Measurements from ENCODE around the gene EVA1A. TPM values are rescaled to one million over a fixed set of nuclear protein-coding genes. Genes with fewer than 3 reads are reported as not detected.

Gene EVA1A
- polyA plus RNA-seq, 3 donors = not detected

DNA sequence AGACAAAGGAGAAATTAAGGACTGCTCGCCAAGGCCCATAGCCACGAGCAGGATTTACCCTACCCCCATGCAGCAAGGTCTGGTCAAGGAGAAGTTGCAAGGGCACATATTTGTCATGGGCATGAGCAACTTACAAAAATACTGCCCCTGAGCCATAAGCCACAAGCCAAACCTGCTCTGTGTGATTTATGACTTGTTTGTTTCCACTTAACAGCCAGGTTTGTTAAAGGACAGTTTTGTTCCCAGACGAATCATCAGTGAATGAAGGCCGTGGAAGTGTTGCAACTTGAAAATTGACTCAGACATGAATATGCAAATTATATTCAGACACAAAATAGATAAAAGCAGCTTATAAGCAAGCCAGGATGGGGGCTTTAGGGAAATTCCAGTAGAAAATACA is 31.3 kb upstream of the EVA1A start:
- Mint-ChIP-seq H3K27me3 (ENCODE audit: low read depth in 3 of 3) (peaks cover 0 to 4% (median 0%) of the 10 kb centered on the region in 3 donors), H3K4me1 (no peaks in the 10 kb centered on the region), H3K9me3 (peaks cover 0 to 4% (median 3%) of the 10 kb centered on the region in 7 donors), H3K36me3 (no peaks in the 10 kb centered on the region), H3K4me3 (no peak overlapping the region), H3K27ac (no peak overlapping the region)
- TF ChIP-seq, protein P1, sequence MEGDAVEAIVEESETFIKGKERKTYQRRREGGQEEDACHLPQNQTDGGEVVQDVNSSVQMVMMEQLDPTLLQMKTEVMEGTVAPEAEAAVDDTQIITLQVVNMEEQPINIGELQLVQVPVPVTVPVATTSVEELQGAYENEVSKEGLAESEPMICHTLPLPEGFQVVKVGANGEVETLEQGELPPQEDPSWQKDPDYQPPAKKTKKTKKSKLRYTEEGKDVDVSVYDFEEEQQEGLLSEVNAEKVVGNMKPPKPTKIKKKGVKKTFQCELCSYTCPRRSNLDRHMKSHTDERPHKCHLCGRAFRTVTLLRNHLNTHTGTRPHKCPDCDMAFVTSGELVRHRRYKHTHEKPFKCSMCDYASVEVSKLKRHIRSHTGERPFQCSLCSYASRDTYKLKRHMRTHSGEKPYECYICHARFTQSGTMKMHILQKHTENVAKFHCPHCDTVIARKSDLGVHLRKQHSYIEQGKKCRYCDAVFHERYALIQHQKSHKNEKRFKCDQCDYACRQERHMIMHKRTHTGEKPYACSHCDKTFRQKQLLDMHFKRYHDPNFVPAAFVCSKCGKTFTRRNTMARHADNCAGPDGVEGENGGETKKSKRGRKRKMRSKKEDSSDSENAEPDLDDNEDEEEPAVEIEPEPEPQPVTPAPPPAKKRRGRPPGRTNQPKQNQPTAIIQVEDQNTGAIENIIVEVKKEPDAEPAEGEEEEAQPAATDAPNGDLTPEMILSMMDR (IDR thresholded peaks at IDR 0.05) = no peak
- no peak overlapping the region for H3K4me2 ChIP-seq (replicated peaks; ENCODE audit: extremely low read depth, low read length, poor library complexity, severe bottlenecking)
- no peak overlapping the region for H3K9ac ChIP-seq (ENCODE audit: insufficient read depth, low read length, poor library complexity, severe bottlenecking)
- H3K4me1 ChIP-seq (ENCODE audit: control insufficient read depth in 1 of 2, insufficient read depth in 2 of 2, low read length in 2 of 2) = no peaks in the 10 kb centered on the region
- intact Hi-C loops (cut with micrococcal nuclease) = no loop called here
- no peak overlapping the region for H3K27ac ChIP-seq (ENCODE audit: low read depth in 1 of 2, low read length in 2 of 2)
- H2AFZ ChIP-seq (ENCODE audit: insufficient read depth, low read depth, low read length, poor library complexity, severe bottlenecking) = no peak overlapping the region
- WGBS (ENCODE audit: insufficient coverage) = no CpG with 5 or more reads among the region's 4 CpGs
- H3K36me3 ChIP-seq (replicated peaks in 1 of 2; ENCODE audit: control insufficient read depth in 1 of 2, insufficient read depth in 2 of 2, low read length in 2 of 2) = no peaks in the 10 kb centered on the region
- DNase-seq = peak in 1 of 3 donors; percentile 12
- no peaks in the 10 kb centered on the region for H3K9me3 ChIP-seq (replicated peaks in 1 of 2; ENCODE audit: control insufficient read depth in 1 of 2, insufficient read depth in 1 of 2, low read length in 2 of 2)
- H4K20me1 ChIP-seq (ENCODE audit: insufficient read depth, low read length) = no peaks in the 10 kb centered on the region
- no peak overlapping the region for H3K4me3 ChIP-seq (replicated peaks in 1 of 3; ENCODE audit: low read depth in 2 of 3, low read length in 3 of 3)
- H3K79me2 ChIP-seq (ENCODE audit: insufficient read depth, low read length) = no peaks in the 10 kb centered on the region
- H3K27me3 ChIP-seq (ENCODE audit: control insufficient read depth in 2 of 2, insufficient read depth in 2 of 2, low read length in 2 of 2) = no peaks in the 10 kb centered on the region

DNA sequence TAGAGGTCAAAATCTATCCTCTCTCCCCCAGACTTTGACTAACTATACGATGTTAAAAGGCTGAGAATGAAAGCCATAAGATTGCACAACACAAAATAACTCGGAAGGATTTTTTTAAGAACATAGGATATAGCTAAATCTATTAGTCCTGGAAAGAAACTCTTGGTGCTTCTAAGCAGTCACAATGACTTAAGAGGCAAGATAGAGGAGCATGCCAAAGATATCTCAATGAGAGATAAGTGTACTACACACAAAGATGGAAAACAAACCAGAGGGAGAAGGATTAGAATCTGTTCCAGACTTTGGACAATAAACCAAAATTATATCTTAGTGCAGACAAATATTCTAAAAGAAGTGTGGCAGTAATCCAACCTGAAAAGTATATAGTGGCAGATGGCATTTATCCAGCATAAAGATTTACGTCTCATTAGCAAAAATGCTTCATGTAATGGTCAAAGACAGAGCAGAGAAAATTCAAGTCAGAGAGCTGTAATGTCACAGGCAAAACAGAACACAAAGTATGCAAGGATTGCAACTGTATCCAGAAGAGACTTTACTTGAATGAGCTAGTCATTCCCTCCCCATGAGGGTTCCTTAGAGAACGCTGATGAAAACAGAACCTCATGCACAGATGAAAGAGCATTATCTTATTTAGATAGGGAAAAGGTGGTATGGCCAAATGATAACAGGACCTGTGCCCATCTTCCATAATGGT is 28.8 kb upstream of the EVA1A start:
- Mint-ChIP-seq H3K4me1 (no peaks in the 10 kb centered on the region), H3K27ac (no peak overlapping the region), H3K9me3 (peaks cover 0 to 4% (median 3%) of the 10 kb centered on the region in 7 donors), H3K36me3 (no peaks in the 10 kb centered on the region), H3K4me3 (no peak overlapping the region), H3K27me3 (ENCODE audit: low read depth in 3 of 3) (peaks cover 0 to 4% (median 2%) of the 10 kb centered on the region in 3 donors)
- Histone ChIP-seq H4K20me1 (ENCODE audit: insufficient read depth, low read length) (no peaks in the 10 kb centered on the region), H3K4me3 (replicated peaks in 1 of 3; ENCODE audit: low read depth in 2 of 3, low read length in 3 of 3) (no peak overlapping the region), H3K79me2 (ENCODE audit: insufficient read depth, low read length) (no peaks in the 10 kb centered on the region), H3K27ac (ENCODE audit: low read depth in 1 of 2, low read length in 2 of 2) (no peak overlapping the region), H3K9me3 (replicated peaks in 1 of 2; ENCODE audit: control insufficient read depth in 1 of 2, insufficient read depth in 1 of 2, low read length in 2 of 2) (no peaks in the 10 kb centered on the region), H2AFZ (ENCODE audit: insufficient read depth, low read depth, low read length, poor library complexity, severe bottlenecking) (no peak overlapping the region), H3K9ac (ENCODE audit: insufficient read depth, low read length, poor library complexity, severe bottlenecking) (no peak overlapping the region), H3K27me3 (ENCODE audit: control insufficient read depth in 2 of 2, insufficient read depth in 2 of 2, low read length in 2 of 2) (no peaks in the 10 kb centered on the region), H3K4me2 (replicated peaks; ENCODE audit: extremely low read depth, low read length, poor library complexity, severe bottlenecking) (no peak overlapping the region), H3K4me1 (ENCODE audit: control insufficient read depth in 1 of 2, insufficient read depth in 2 of 2, low read length in 2 of 2) (no peaks in the 10 kb centered on the region), H3K36me3 (replicated peaks in 1 of 2; ENCODE audit: control insufficient read depth in 1 of 2, insufficient read depth in 2 of 2, low read length in 2 of 2) (no peaks in the 10 kb centered on the region)
- intact Hi-C loops (cut with micrococcal nuclease) = no loop called here
- no peak for DNase-seq
- WGBS (ENCODE audit: insufficient coverage) = 100% methylated on average over 1 of the region's 4 CpGs
- TF ChIP-seq, protein P1 (IDR thresholded peaks at IDR 0.05) = no peak

Measured in CD14-positive monocyte (primary cell).